Activated T-helper 1 cell treated with anti-CD3 and anti-CD28 coated beads, Interleukin-12 subunit alpha, Interleukin-12 subunit beta, Interleukin-2, Interleukin-4 antibody, amounts not matched to agents 30 ng/mL and 10 ng/mL and 1 ng/mL, durations not matched to agents 14 hours and 24 hours and 36 hours (primary cell): ENCODE results near the gene SDHAF3. TPM values are rescaled to one million over a fixed set of nuclear protein-coding genes. Genes with fewer than 3 reads are reported as not detected.
"Not testable (repeated sequence)": the region's sequence is repeated elsewhere in the genome, so short reads cannot be mapped to it uniquely, and the experiment has no call there.

Source experiments
- DNase-seq: peaks from one replicate; pipeline ENCODE4 v3.0.0; 2021; ENCODE audit warnings: low spot score
- H3K27ac Mint-ChIP-seq: one replicate; pipeline ENCODE4 v1.8.0; 2021; ENCODE audit warnings: mild to moderate bottlenecking, mixed read lengths
- H3K27me3 Mint-ChIP-seq: one replicate; pipeline ENCODE4 v1.8.0; 2022; ENCODE audit warnings: mild to moderate bottlenecking, moderate library complexity, mixed read lengths; ENCODE audit not compliant: insufficient read depth
- H3K36me3 Mint-ChIP-seq: one replicate; pipeline ENCODE4 v1.8.0; 2021; ENCODE audit warnings: low read depth, mixed read lengths
- H3K4me1 Mint-ChIP-seq: one replicate; pipeline ENCODE4 v1.8.0; 2021; ENCODE audit warnings: low read depth, mixed read lengths
- H3K4me3 Mint-ChIP-seq: one replicate; pipeline ENCODE4 v1.8.0; 2021; ENCODE audit warnings: mild to moderate bottlenecking, moderate library complexity, mixed read lengths
- H3K9me3 Mint-ChIP-seq: one replicate; pipeline ENCODE4 v1.8.0; 2021; ENCODE audit warnings: mixed read lengths
- intact Hi-C: fragments of 100-400 bp; cut with micrococcal nuclease; formaldehyde crosslinking; loops from one replicate; pipeline ENCODE4 v1.15.1; 2024
- total RNA-seq: library from RNA; stranded (reverse); gene quantifications from 2 replicates; pipeline ENCODE4 v1.2.3, GENCODE V29; 2022

Gene SDHAF3
- total RNA-seq, 1 donor from 2014 or later: 25.4 TPM

DNA sequence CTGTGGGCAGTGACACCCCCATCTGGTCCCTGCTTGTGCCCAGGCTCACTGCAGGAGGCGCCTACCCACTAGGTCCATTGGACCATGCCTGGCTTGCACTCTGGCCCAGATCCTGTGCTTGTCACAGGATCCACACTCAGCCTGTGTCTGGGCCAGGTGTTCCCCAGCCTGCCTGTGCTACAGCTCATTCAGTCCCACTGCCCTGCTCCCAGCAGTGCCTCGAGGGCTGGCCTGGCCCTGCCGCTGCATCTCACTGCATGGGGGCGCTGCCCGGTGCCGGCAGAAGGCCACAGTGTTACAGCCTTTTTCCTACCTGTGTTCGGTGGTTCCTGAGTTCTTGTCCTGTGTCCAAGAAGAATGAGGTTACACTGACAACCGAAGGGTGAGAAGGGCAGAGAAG is 21.3 kb downstream of the SDHAF3 start:
- H3K27ac Mint-ChIP-seq: no peak overlapping the region
- H3K9me3 Mint-ChIP-seq: peaks cover 32% of the 10 kb centered on the region
- peaks cover 32% of the 10 kb centered on the region for H3K36me3 Mint-ChIP-seq
- DNase-seq: no peak
- H3K27me3 Mint-ChIP-seq: no peaks in the 10 kb centered on the region
- intact Hi-C loops: no loop called here
- H3K4me3 Mint-ChIP-seq: no peak overlapping the region
- H3K4me1 Mint-ChIP-seq: no peaks in the 10 kb centered on the region

DNA sequence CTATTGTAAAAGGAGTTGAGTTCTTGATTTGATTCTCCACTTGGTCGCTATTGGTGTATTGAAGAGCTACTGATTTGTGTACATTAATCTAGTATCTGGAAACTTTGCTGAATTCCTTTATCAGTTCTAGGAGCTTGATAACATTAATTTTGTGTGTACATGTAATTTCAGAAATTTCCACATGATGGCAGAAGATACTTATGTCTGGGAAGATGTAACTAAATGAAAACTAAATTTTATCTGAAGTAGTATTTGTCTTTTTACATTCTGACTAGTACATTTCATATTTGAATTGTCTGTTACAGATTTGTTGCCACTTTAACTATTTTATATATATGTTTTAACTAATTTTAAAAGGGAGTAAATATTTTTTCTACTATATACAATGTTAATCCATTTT is 27.6 kb downstream of the SDHAF3 start:
- H3K4me1 Mint-ChIP-seq: no peaks in the 10 kb centered on the region
- intact Hi-C loops: loop anchor here (1.0 kb wide), 1 partner anchor 34 kb away; no protein-coding TSS in a partner anchor
- peaks cover 15% of the 10 kb centered on the region for H3K9me3 Mint-ChIP-seq
- no peak for DNase-seq
- H3K4me3 Mint-ChIP-seq: no peak overlapping the region
- H3K27ac Mint-ChIP-seq: no peak overlapping the region
- H3K27me3 Mint-ChIP-seq: no peaks in the 10 kb centered on the region
- peaks cover 16% of the 10 kb centered on the region for H3K36me3 Mint-ChIP-seq

DNA sequence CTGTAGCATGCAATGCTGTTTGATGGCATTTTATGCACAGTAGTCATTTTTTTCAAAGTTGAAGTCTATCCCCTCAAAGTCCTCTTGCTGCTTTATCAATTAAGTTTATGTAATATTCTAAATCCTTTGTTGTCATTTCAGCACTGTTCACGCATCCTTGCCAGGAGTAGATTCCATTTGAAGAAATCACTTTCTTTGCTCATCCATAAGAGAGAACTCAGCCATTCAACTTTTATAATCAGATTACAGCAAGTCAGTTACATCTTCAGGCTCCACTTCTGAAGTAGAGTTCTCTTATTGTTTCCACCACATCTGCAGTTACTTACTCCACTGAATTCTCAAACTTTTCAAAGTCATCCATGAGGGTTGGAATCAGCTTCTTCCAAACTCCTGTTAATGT is 32.3 kb downstream of the SDHAF3 start:
- DNase-seq: no peak
- Mint-ChIP-seq H3K27ac (no peak overlapping the region), H3K4me1 (no peaks in the 10 kb centered on the region), H3K9me3 (no peaks in the 10 kb centered on the region), H3K27me3 (no peaks in the 10 kb centered on the region), H3K36me3 (peaks cover 9% of the 10 kb centered on the region), H3K4me3 (no peak overlapping the region)
- intact Hi-C loops: no loop called here

DNA sequence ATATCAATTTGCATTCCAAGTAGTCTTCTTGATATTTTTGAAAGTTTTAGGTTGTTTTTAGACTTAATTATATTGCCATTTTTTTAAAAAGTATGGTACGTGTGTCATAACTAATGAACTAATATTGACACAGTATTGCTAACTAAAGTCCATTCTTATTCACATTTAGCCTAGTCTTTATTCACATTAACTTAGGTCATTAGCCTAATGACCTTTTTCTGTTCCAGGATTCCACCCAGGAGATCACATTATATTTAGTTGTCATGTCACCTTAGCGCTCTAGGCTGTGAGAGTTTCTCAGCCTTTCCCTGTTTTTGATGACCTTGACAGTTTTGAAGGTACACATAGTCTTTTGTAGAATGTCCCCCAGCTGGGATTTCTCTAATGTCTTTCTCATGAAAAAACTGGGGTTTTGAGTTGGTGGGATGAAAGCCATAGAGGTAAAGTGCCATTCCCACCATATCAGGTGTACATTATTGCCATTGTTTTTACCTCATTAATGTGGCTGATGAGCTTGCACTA is 38.5 kb downstream of the SDHAF3 start:
- Mint-ChIP-seq H3K9me3 (peaks cover 11% of the 10 kb centered on the region), H3K4me3 (no peak overlapping the region), H3K27me3 (no peaks in the 10 kb centered on the region), H3K36me3 (peaks cover 9% of the 10 kb centered on the region), H3K4me1 (no peaks in the 10 kb centered on the region), H3K27ac (no peak overlapping the region)
- no peak for DNase-seq
- intact Hi-C loops: no loop called here

DNA sequence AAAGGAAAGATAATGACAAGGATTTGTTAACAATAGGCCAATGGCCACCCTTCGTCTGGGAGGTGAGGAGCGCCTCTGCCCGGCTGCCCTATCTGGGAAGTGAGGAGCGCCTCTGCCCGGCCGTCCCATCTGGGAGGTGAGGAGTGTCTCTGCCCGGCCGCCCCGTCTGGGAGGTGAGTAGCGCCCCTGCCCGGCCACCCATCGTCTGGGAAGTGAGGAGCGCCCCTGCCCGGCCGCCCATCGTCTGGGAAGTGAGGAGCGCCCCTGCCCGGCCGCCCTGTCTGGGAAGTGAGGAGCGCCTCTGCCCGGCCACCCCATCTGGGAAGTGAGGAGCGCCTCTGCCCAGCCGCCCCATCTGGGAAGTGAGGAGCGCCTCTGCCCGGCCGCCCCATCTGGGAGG is 42.5 kb downstream of the SDHAF3 start:
- DNase-seq, intact Hi-C loops, H3K27me3 Mint-ChIP-seq, H3K4me1 Mint-ChIP-seq, H3K27ac Mint-ChIP-seq, H3K4me3 Mint-ChIP-seq: not testable (repeated sequence)
- peaks cover 17% of the 10 kb centered on the region for H3K9me3 Mint-ChIP-seq
- H3K36me3 Mint-ChIP-seq: peaks cover 14% of the 10 kb centered on the region

DNA sequence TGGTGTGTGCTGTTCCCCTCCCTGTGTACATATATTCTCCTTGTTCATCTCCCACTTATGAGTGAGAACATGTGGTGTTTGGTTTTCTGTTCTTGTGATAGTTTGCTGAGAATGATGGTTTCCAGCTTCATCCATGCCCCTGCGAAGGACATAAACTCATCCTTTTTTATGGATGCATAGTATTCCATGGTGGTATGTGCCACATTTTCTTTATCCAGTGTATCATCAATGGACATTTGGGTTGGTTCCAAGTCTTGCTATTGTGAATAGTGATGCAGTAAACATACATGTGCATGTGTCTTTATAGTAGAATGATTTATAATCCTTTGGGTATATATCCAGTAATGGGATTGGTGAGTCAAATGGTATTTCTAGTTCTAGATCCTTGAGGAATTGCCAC is 44.1 kb downstream of the SDHAF3 start:
- H3K27me3 Mint-ChIP-seq, intact Hi-C loops: not testable (repeated sequence)
- peaks cover 21% of the 10 kb centered on the region for H3K36me3 Mint-ChIP-seq

DNA sequence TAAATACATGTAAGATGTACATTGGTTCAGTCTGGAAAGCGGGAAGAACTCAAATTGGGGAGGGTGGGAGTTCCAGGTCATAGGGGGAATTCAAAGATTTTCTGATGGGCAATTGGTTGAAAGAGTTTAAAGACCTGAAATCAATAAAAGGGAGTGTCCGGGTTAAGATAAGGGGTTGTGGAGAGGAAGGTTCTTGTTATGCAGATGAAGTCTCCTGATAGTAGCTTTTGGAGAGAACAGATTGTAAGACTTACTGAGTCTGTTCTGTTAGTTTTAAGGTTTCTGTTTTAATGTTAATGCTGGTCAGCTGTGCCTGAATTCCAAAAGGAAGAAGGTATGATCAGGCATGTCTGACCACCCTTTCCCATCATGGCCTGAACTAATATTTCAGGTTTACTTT is 48.8 kb downstream of the SDHAF3 start:
- Mint-ChIP-seq H3K9me3 (peaks cover 31% of the 10 kb centered on the region), H3K36me3 (peaks cover 34% of the 10 kb centered on the region), H3K27me3 (no peaks in the 10 kb centered on the region), H3K27ac (no peak overlapping the region), H3K4me3 (no peak overlapping the region), H3K4me1 (peaks cover 16% of the 10 kb centered on the region)
- intact Hi-C loops: no loop called here
- DNase-seq: no peak

More for the DNA sequence above, 44.1 kb downstream of the SDHAF3 start:
- not testable (repeated sequence) for DNase-seq, H3K4me3 Mint-ChIP-seq, H3K27ac Mint-ChIP-seq, H3K4me1 Mint-ChIP-seq
- H3K9me3 Mint-ChIP-seq: peaks cover 24% of the 10 kb centered on the region

DNA sequence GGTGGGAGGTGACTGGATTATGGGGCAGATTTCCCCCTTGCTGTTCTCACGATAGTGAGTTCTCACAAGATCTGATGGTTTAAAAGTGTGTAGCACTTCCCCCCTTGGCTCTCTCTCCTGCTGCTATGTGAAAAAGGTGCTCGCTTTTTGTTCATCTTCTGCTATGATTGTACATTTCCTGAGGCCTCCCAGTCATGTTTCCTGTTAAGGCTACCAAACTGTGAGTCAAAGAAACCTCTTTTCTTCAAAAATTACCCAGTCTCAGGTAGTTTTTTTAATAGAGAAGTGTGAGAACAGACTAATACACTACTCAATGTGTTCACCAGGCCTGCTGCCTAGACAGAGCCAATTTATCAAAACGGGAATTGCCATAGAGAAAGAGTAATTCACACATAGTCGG is 49.7 kb downstream of the SDHAF3 start:
- Mint-ChIP-seq H3K4me3 (no peak overlapping the region), H3K4me1 (peaks cover 16% of the 10 kb centered on the region), H3K27me3 (no peaks in the 10 kb centered on the region), H3K36me3 (peaks cover 29% of the 10 kb centered on the region), H3K9me3 (peaks cover 31% of the 10 kb centered on the region), H3K27ac (no peak overlapping the region)
- no peak for DNase-seq
- intact Hi-C loops: no loop called here

DNA sequence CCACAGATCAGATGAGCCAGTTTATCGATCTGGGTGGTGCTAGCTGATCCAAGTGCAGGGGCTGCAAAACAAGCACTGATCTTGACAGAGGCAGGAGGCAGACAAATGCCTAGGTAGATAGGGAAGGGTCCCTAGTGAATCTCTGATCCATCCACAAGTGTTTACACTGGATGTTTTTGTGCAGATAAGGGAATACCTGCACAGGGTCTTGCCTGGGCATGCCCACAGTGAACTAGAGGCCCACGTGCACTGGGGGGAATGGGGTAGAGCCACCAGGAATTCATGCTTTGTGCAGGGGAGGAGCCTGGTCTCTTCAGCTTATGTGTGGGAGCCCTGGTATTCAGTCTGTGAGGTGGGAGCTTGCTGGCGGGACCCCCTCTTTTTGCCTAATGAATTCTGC is 50.3 kb downstream of the SDHAF3 start:
- Mint-ChIP-seq H3K36me3 (peaks cover 26% of the 10 kb centered on the region), H3K9me3 (peaks cover 26% of the 10 kb centered on the region), H3K27me3 (no peaks in the 10 kb centered on the region), H3K4me1 (peaks cover 16% of the 10 kb centered on the region), H3K27ac (no peak overlapping the region), H3K4me3 (no peak overlapping the region)
- intact Hi-C loops: no loop called here
- no peak for DNase-seq

DNA sequence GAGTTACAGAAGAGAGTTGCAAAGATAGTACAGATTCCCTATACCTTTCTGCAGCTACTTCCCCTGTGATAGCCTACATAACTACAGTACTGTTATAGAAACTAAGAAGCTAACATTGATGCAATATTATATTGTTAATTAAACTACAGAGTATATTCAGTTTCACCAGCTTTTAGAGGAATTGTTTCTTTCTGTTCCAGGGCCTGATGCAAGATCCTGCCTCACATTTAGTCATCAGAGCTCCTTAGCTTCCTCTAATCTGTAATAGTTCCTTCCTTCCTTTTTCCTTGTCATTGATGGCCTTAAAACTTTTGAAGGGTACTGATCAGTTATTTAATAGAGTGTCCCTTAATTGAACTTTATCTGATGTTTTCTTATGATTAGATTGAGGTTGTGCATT is 56.8 kb downstream of the SDHAF3 start:
- Mint-ChIP-seq H3K4me1 (no peaks in the 10 kb centered on the region), H3K27me3 (no peaks in the 10 kb centered on the region), H3K4me3 (no peak overlapping the region), H3K27ac (no peak overlapping the region), H3K9me3 (no peaks in the 10 kb centered on the region), H3K36me3 (no peaks in the 10 kb centered on the region)
- intact Hi-C loops: no loop called here
- DNase-seq: no peak

DNA sequence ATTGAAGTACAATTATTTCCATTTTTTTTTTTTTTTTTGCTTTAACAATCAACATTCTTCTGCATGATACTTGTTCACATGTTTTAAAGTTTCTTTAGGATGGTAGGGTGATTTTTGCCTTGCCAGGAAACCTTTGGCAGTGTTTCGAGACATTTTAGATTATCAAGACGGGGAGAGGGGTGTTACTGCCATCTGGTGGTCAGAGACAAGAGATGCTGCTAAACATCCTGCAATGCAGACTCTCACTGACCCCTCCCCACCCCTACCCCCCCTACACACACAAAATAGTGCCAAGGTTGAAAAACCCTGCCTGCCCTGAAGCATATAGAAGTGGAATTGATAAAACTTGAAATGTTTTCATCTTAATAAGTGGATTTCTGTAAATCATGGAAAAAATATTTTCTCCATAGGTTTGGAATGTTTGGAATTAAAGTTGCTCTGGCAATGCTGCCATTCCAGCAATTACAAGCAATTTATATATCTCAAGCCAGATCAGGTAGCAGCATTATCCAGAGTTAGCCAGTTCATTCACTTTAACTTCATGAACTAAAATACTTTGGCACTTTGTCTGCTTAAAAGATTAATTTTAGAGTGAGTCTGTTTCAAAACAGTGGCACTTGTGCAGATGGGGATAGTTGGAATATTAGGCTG is 62.1 kb downstream of the SDHAF3 start:
- H3K4me1 Mint-ChIP-seq: no peaks in the 10 kb centered on the region
- DNase-seq: peak; percentile 5
- H3K36me3 Mint-ChIP-seq: no peaks in the 10 kb centered on the region
- H3K27ac Mint-ChIP-seq: no peak overlapping the region
- no peak overlapping the region for H3K4me3 Mint-ChIP-seq
- no peaks in the 10 kb centered on the region for H3K9me3 Mint-ChIP-seq
- intact Hi-C loops: loop anchor here (1.0 to 5.0 kb wide), 4 partner anchors 34 to 1263 kb away; partner anchors contain the start of gene SDHAF3
- no peaks in the 10 kb centered on the region for H3K27me3 Mint-ChIP-seq

DNA sequence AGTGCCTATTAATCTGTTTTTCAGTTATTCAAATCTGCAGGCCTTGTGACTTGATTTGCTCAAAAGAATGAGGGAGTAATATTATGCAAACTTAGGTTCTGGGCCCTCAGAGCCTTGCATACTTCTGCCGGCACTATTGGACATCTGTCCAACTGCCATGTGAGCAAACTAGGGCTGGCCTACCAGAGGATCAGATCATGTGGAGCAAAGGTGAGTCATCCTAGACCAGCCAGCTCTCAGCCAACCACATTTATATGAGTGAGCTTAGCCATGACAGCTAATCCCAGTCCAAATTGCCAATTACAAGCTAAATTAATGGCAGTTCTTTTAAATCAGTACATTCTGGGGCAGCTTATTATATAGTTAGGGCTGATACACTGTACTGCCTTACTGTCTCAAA is 69.6 kb downstream of the SDHAF3 start:
- Mint-ChIP-seq H3K4me1 (no peaks in the 10 kb centered on the region), H3K27me3 (peaks cover 5% of the 10 kb centered on the region), H3K4me3 (no peak overlapping the region)

DNA sequence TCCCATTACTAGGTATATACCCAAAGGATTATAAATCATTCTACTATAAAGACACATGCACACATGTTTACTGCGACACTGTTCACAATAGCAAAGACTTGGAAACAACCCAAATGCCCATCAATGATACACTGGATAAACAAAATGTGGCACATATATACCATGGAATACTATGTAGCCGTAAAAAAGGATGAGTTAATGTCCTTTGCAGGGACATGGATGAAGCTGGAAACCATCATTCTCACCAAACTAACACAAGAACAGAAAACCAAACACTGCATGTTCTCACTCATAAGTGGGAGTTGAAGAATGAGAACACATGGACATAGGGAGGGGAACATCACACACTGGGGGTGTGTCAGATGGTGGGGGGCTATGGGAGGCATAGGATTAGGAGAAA is 78.7 kb downstream of the SDHAF3 start:
- peaks cover 11% of the 10 kb centered on the region for H3K27me3 Mint-ChIP-seq
- H3K4me3 Mint-ChIP-seq, DNase-seq, H3K4me1 Mint-ChIP-seq, intact Hi-C loops, H3K9me3 Mint-ChIP-seq, H3K36me3 Mint-ChIP-seq, H3K27ac Mint-ChIP-seq: not testable (repeated sequence)

More for the DNA sequence above, 69.6 kb downstream of the SDHAF3 start:
- intact Hi-C loops: no loop called here
- Mint-ChIP-seq H3K27ac (no peak overlapping the region), H3K36me3 (no peaks in the 10 kb centered on the region), H3K9me3 (no peaks in the 10 kb centered on the region)
- DNase-seq: no peak

DNA sequence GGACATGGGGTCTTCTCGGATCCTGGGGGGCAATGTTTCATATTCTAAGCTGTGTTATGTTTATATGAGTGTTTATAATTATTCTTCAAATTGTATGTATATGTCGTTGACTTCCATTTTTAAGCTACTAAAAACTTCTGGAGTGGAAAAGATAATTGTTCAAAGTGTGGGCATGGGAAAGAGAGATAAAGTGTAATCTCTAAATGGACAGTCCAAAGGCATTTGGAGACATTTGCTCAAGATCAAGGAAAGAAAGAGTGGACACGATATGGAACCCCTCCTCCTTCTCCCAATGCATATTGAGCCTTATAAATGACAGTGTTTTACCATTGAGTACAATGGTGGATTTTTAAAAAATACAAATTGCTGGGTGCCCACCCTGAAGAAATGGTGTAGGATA is 81.1 kb downstream of the SDHAF3 start:
- Mint-ChIP-seq H3K4me1 (no peaks in the 10 kb centered on the region), H3K4me3 (no peak overlapping the region), H3K27ac (no peak overlapping the region), H3K27me3 (peaks cover 11% of the 10 kb centered on the region), H3K36me3 (no peaks in the 10 kb centered on the region), H3K9me3 (no peaks in the 10 kb centered on the region)
- intact Hi-C loops: no loop called here
- no peak for DNase-seq
